Immature natural killer cell (primary cell): ENCODE results near the gene AP5B1. TPM values are rescaled to one million over a fixed set of nuclear protein-coding genes. Genes with fewer than 3 reads are reported as not detected.

Experiments
- DNase-seq, 3 donors: peaks; one replicate each; pipeline ENCODE4 v3.0.0; 2022; ENCODE audit warnings: mixed read lengths in 1 of 3
- H3K27ac Mint-ChIP-seq, 6 donors: one replicate each; pipeline ENCODE4 v1.8.0; 2020; ENCODE audit warnings: mixed read lengths in 6 of 6, mild to moderate bottlenecking in 5 of 6, inconsistent platforms in 4 of 6, moderate library complexity in 3 of 6
- H3K27me3 Mint-ChIP-seq, 3 donors: one replicate each; pipeline ENCODE4 v1.8.0; 2020 to 2021; ENCODE audit warnings: low read depth in 3 of 3, mild to moderate bottlenecking in 3 of 3, mixed read lengths in 3 of 3, moderate library complexity in 3 of 3, inconsistent platforms in 1 of 3
- H3K36me3 Mint-ChIP-seq, 3 donors: one replicate each; pipeline ENCODE4 v1.8.0; 2020; ENCODE audit warnings: mixed read lengths in 3 of 3, inconsistent platforms in 2 of 3, mild to moderate bottlenecking in 2 of 3
- H3K4me1 Mint-ChIP-seq, 2 donors: one replicate each; pipeline ENCODE4 v1.8.0; 2020; ENCODE audit warnings: inconsistent platforms in 2 of 2, mild to moderate bottlenecking in 2 of 2, mixed read lengths in 2 of 2, moderate library complexity in 1 of 2
- H3K4me3 Mint-ChIP-seq, 5 donors: one replicate each; pipeline ENCODE4 v1.8.0; 2020; ENCODE audit warnings: mild to moderate bottlenecking in 5 of 5, mixed read lengths in 5 of 5, inconsistent platforms in 3 of 5, moderate library complexity in 3 of 5
- H3K9me3 Mint-ChIP-seq, 6 donors: one replicate each; pipeline ENCODE4 v1.8.0; 2020; ENCODE audit warnings: mild to moderate bottlenecking in 6 of 6, mixed read lengths in 6 of 6, inconsistent platforms in 4 of 6, moderate library complexity in 3 of 6
- polyA plus RNA-seq, 3 donors: library from polyadenylated mRNA; unstranded; fragments of 300-500 nt; fragmentation: Illumina TruSeq; gene quantifications; one replicate each; pipeline ENCODE4 v1.2.3, GENCODE V29; 2021

Gene AP5B1
- polyA plus RNA-seq, 3 donors from 2014 or later = 7.6 to 20.8 (median 8.2) TPM

GRCh38 chr11:65794570-65795510 lies 14.1 kb upstream of the AP5B1 start:
- Mint-ChIP-seq H3K27me3 (peaks cover 3 to 15% (median 4%) of the 10 kb centered on the region in 3 donors), H3K4me1 (peaks cover 12 to 17% of the 10 kb centered on the region in 2 donors), H3K9me3 (no peaks in the 10 kb centered on the region), H3K36me3 (peaks cover 0 to 3% (median 0%) of the 10 kb centered on the region in 3 donors), H3K27ac (no peak overlapping the region), H3K4me3 (no peak overlapping the region)
- DNase-seq = no peak

DNA sequence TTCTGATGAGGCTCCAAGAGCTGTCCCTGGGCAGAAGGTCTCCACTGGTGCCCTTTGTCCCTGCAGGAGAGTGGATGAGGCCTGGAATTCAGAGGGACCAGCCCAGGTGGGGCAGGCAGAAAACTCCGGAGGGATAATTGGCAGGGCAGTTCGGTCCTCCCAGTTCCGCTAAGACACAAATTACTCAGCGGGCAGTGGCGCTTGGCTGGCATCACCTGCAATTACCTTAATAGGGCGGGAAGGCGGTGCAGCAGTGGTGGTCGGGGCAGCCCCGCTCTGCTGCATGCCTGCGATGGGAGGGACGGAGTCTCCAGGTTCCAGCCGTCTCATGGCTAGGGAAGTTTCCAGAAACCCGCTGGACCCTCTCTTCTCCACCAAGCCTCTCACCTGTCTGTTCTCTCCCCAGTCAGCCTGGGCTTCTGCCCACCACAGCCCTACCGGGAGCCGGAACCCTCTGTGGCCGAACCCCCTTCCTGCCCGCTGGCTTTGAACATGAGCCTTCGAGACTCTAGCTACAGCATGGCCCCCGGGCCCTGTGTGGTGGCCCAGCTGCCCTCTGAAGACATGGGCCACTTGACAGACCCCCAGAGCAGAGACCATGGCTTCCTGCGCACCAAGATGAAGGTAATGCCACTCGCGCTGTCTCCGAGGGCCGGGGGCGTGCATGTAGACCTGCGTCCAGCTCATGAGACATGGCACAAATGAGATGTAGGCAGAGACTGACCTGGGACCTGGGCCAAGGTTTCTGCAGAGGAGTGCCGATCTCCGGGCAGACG lies 13.0 kb upstream of the AP5B1 start:
- H3K9me3 Mint-ChIP-seq = no peaks in the 10 kb centered on the region
- no peak overlapping the region for H3K4me3 Mint-ChIP-seq
- peaks cover 12 to 17% of the 10 kb centered on the region in 2 donors for H3K4me1 Mint-ChIP-seq
- DNase-seq = no peak
- no peak overlapping the region for H3K27ac Mint-ChIP-seq
- H3K36me3 Mint-ChIP-seq = peaks cover 0 to under 1% (median 0%) of the 10 kb centered on the region in 3 donors
- peaks cover 4 to 13% (median 9%) of the 10 kb centered on the region in 3 donors for H3K27me3 Mint-ChIP-seq

GRCh38 chr11:65793144-65793581 lies 12.4 kb upstream of the AP5B1 start:
- no peak overlapping the region for H3K27ac Mint-ChIP-seq
- H3K4me3 Mint-ChIP-seq = no peak overlapping the region
- DNase-seq = no peak
- peaks cover 13 to 17% of the 10 kb centered on the region in 2 donors for H3K4me1 Mint-ChIP-seq
- no peaks in the 10 kb centered on the region for H3K9me3 Mint-ChIP-seq
- H3K27me3 Mint-ChIP-seq = peaks cover 4 to 13% (median 7%) of the 10 kb centered on the region in 3 donors
- no peaks in the 10 kb centered on the region for H3K36me3 Mint-ChIP-seq

GRCh38 chr11:65792456-65792855 lies 11.7 kb upstream of the AP5B1 start:
- H3K27me3 Mint-ChIP-seq = peaks cover 6 to 17% (median 9%) of the 10 kb centered on the region in 3 donors
- DNase-seq = no peak
- no peaks in the 10 kb centered on the region for H3K9me3 Mint-ChIP-seq
- H3K4me1 Mint-ChIP-seq = peaks cover 18 to 19% of the 10 kb centered on the region in 2 donors
- peak overlapping the region in 2 of 6 donors; percentile 45 to 76 for H3K27ac Mint-ChIP-seq
- no peaks in the 10 kb centered on the region for H3K36me3 Mint-ChIP-seq
- H3K4me3 Mint-ChIP-seq = peak overlapping the region in 1 of 5 donors; percentile 7

- peaks cover 18 to 21% of the 10 kb centered on the region in 2 donors for H3K4me1 Mint-ChIP-seq
- peak overlapping the region in 4 of 6 donors; percentile 16 to 76 (median 46) for H3K27ac Mint-ChIP-seq
- peaks cover 8 to 19% (median 9%) of the 10 kb centered on the region in 3 donors for H3K27me3 Mint-ChIP-seq
- peak in 2 of 3 donors; percentile 48 to 70 for DNase-seq
- no peaks in the 10 kb centered on the region for H3K9me3 Mint-ChIP-seq
- no peaks in the 10 kb centered on the region for H3K36me3 Mint-ChIP-seq
- peak overlapping the region in 2 of 5 donors; percentile 20 to 41 for H3K4me3 Mint-ChIP-seq
Observed at GRCh38 chr11:65791719-65792213, 11.0 kb upstream of the AP5B1 start.

GRCh38 chr11:65790902-65791650 lies 10.3 kb upstream of the AP5B1 start:
- DNase-seq = no peak
- Mint-ChIP-seq H3K27me3 (peaks cover 7 to 19% (median 9%) of the 10 kb centered on the region in 3 donors), H3K4me1 (peaks cover 18 to 22% of the 10 kb centered on the region in 2 donors), H3K36me3 (no peaks in the 10 kb centered on the region), H3K4me3 (peak overlapping the region in 3 of 5 donors; percentile 20 to 53 (median 41)), H3K27ac (peak overlapping the region in 4 of 6 donors; percentile 5 to 76 (median 46)), H3K9me3 (no peaks in the 10 kb centered on the region)

DNA sequence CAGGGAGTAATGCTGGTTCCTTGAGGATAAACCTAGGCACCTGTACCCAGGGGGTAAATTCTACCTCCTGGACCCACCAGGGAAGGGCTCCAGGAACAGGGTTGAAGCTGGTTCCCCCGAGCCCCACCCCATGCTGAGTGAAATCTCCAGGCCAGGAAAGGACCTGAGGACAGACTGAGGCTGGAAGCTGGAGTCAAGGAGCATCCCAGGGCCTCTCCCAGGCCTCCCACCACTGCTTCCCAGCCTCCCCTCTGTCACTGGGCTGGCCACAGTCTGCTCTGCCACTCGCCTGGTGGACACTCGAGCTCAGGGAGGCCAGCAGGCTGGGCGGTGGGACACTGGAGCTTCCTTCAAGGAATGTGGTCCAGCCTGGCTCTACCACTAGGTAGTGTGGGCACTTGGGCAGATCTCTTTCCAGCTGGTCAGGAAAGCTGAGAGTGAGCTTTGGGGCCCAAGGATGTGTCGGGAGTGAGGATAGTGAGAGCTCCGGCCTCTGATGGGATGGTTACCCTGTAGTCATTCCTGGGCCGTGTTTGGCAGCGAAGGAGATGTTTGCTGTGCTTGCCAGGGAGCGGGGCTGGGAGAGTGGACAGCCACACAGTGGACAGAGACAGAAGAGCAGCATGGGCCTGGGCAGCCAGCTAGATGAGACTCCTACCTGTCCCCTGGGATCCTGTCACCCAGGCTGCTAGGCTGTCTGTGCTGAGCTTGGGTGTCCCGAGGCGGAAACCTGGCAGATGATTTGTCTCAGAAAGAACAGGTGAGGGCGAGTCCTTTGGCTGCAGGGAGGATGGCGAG lies 9.5 kb upstream of the AP5B1 start:
- H3K36me3 Mint-ChIP-seq = no peaks in the 10 kb centered on the region
- no peak for DNase-seq
- peaks cover 13 to 27% (median 16%) of the 10 kb centered on the region in 3 donors for H3K27me3 Mint-ChIP-seq
- peak overlapping the region in 1 of 6 donors; percentile 44 for H3K27ac Mint-ChIP-seq
- peak overlapping the region in 1 of 5 donors; percentile 53 for H3K4me3 Mint-ChIP-seq
- H3K9me3 Mint-ChIP-seq = no peaks in the 10 kb centered on the region
- peaks cover 23 to 30% of the 10 kb centered on the region in 2 donors for H3K4me1 Mint-ChIP-seq

DNA sequence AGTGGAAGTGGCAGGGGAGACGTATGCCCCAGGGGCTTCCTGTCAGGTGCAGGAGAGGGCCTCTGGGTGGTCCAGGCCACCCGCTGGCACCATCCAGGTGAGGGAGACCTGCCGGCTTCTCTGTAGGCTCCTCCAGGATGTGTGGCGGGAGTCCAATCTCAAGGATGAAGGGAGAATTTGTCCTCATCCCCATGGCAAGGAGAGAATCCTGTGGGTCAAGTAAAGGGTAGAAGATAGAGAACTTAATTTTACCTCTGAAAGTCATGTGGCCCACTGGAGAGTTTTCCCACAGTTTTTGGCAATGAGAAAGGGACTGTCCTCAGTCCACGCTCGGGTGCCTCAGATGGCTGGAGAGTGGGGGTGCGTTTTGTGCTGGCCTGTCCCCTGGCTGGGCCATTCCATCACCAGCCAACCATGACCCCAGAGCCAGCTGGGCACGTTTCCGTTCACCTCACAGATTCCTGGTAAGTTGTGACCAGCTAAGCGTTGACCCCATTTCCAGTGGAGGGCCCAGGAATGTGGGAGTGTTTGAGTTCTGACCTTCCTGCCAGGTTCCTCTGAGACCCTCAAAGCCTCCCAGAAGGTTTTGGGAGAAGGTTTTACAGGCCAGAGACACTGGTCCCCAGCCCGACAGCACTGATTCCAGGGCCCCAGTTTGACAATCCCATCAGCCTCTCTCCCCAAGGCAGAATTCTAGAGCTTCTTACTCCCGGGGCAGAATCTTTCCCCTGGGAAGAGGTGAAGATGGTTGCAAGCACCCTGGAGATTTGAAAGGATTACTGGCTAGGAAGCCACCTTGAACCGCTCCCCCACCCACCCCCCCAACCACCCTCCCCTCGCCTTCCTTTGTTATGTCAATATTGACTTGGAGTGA lies 8.7 kb upstream of the AP5B1 start:
- H3K4me1 Mint-ChIP-seq = peaks cover 24 to 30% of the 10 kb centered on the region in 2 donors
- H3K9me3 Mint-ChIP-seq = no peaks in the 10 kb centered on the region
- no peak for DNase-seq
- no peak overlapping the region for H3K27ac Mint-ChIP-seq
- H3K36me3 Mint-ChIP-seq = no peaks in the 10 kb centered on the region
- H3K27me3 Mint-ChIP-seq = peaks cover 13 to 29% (median 17%) of the 10 kb centered on the region in 3 donors
- H3K4me3 Mint-ChIP-seq = peak overlapping the region in 2 of 5 donors; percentile 50 to 65

GRCh38 chr11:65788821-65789220 lies 8.0 kb upstream of the AP5B1 start:
- Mint-ChIP-seq H3K27me3 (peaks cover 14 to 32% (median 19%) of the 10 kb centered on the region in 3 donors), H3K9me3 (no peaks in the 10 kb centered on the region), H3K4me3 (peak overlapping the region in 3 of 5 donors; percentile 43 to 65 (median 50)), H3K27ac (no peak overlapping the region), H3K36me3 (no peaks in the 10 kb centered on the region), H3K4me1 (peaks cover 24 to 30% of the 10 kb centered on the region in 2 donors)
- DNase-seq = no peak

GRCh38 chr11:65787649-65788622 lies 7.2 kb upstream of the AP5B1 start:
- Mint-ChIP-seq H3K27me3 (peaks cover 15 to 32% (median 22%) of the 10 kb centered on the region in 3 donors), H3K4me1 (peaks cover 24 to 30% of the 10 kb centered on the region in 2 donors), H3K27ac (no peak overlapping the region), H3K4me3 (peak overlapping the region; percentile 62 to 86 (median 75)), H3K9me3 (no peaks in the 10 kb centered on the region), H3K36me3 (no peaks in the 10 kb centered on the region)
- DNase-seq = no peak
